ENCODE measurements around the gene TTC34. TPM values are rescaled to one million over a fixed set of nuclear protein-coding genes. Genes with fewer than 3 reads are reported as not detected.
A peak's percentile ranks its signal among the peaks of the same experiment; 100 is the strongest.

TTC34 gene
- total and polyA plus RNA-seq, 4 donors, result 0.55 to 1.3 (median 0.95) TPM; not detected in 1

DNA sequence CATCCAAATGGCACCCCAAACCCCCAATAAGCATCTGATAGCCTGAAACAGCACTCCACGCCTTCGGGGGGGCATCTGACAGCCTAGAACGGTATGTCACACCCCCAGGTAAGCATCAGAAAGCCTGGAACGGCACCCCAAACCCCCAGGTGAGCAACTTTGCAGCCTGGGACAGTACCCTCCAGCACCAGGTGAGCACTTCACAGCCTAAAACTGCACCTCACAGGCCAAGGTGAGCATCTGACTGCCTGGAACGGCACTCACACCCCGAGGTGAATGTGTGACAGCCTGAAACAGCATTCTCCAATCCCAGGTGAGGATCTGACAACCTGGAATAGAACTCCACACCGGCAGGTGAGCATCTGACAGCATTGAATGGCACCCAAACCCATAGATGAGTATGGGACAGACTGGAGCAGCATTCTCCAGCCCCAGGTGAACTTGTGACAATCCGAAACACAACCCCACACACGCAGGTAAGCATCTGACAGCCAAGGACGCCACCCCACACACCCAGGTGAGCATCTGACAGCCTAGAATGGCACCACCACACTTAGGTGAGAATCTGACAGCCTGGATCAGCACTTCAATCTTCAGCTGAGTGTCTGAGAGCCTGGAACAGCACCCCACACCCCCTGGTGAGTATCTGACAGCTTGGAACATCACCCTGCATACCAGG is 150.4 kb downstream of the TTC34 start:
- 52 to 59% methylated on average over 10 of the region's 10 CpGs for WGBS, 2 donors
- no peak for ATAC-seq (ENCODE audit: low FRiP score)
- Histone ChIP-seq H3K4me1 (ENCODE audit: control insufficient read depth in 1 of 2, insufficient read depth in 2 of 2, low read length in 2 of 2) (no peaks in the 10 kb centered on the region), H3K27ac (ENCODE audit: low read depth in 1 of 2, low read length in 2 of 2) (no peak overlapping the region), H3K27me3 (ENCODE audit: control insufficient read depth in 1 of 2, insufficient read depth in 2 of 2, low read length in 1 of 2) (no peaks in the 10 kb centered on the region), H3K36me3 (ENCODE audit: control insufficient read depth in 1 of 2, insufficient read depth in 2 of 2, low read length in 1 of 2) (no peaks in the 10 kb centered on the region), H3K4me3 (ENCODE audit: low read length in 2 of 2) (no peak overlapping the region), H3K9me3 (ENCODE audit: control insufficient read depth, low read length) (no peaks in the 10 kb centered on the region)
- intact Hi-C loops (cut with DNase I), result no loop called here
- peak; percentile 6 to 35 for DNase-seq

DNA sequence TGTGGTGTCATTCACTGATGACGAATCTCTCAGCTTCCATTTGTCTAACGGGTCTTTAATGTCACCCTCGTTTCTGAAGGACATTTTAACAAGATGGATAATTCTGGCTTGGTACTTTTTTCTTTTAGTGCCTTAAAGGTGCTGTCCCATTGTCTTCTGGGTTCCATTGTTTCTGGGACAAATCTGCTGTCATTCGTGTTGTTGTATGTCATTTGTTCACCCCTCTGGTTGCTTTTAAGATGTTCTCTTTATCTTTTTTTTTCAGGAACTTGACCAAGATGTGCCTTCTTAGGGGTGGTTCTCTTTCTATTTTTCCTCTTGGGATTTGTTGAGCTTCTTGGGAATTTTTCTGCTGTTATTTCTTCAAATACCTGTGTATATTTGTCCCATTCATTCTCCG is 154.7 kb downstream of the TTC34 start:
- H3K4me3 ChIP-seq (ENCODE audit: low read length in 2 of 2), result no peak overlapping the region
- H3K27me3 ChIP-seq (ENCODE audit: control insufficient read depth in 1 of 2, insufficient read depth in 2 of 2, low read length in 1 of 2), result no peaks in the 10 kb centered on the region
- DNase-seq (no peak), ATAC-seq (ENCODE audit: low FRiP score) (no peak)
- H3K4me1 ChIP-seq (ENCODE audit: control insufficient read depth in 1 of 2, insufficient read depth in 2 of 2, low read length in 2 of 2), result no peaks in the 10 kb centered on the region
- no peaks in the 10 kb centered on the region for H3K36me3 ChIP-seq (ENCODE audit: control insufficient read depth in 1 of 2, insufficient read depth in 2 of 2, low read length in 1 of 2)
- no peaks in the 10 kb centered on the region for H3K9me3 ChIP-seq (ENCODE audit: control insufficient read depth, low read length)
- intact Hi-C loops (cut with DNase I), result loop anchor here in 1 of 2 donors (10.0 kb wide), 2 partner anchors 102 to 462 kb away; no protein-coding TSS in a partner anchor
- H3K27ac ChIP-seq (ENCODE audit: low read depth in 1 of 2, low read length in 2 of 2), result no peak overlapping the region
- WGBS, 2 donors, result 73% methylated on average over 5 of the region's 5 CpGs

DNA sequence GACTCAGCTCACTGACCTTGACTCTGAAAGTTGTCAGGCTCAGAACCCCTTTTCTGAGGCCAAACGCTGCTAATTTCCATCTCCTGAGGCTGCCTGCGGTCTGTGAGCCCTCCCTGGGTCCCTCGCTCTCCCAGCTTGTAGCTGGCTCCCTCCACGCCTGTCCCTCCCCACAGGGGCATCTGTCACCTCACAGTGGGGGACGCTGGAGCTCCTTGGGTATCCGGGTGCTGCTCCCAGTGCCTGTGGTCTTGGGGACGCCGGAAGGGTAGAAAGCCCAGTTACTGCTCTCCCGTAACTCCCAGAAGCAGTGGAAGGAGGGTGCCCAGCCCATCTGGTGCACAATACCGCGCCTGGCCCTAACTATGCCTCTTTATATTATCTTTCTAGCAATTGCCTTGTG is 155.7 kb downstream of the TTC34 start:
- no peak overlapping the region for H3K4me3 ChIP-seq (ENCODE audit: low read length in 2 of 2)
- 77 to 84% methylated on average over 11 of the region's 11 CpGs for WGBS, 2 donors
- no peak for ATAC-seq (ENCODE audit: low FRiP score)
- no peak overlapping the region for H3K27ac ChIP-seq (ENCODE audit: low read depth in 1 of 2, low read length in 2 of 2)
- peak in 1 of 2 donors; percentile 64 for DNase-seq
- intact Hi-C loops (cut with DNase I), result loop anchor here in 1 of 2 donors (10.0 kb wide), 2 partner anchors 101 to 461 kb away; no protein-coding TSS in a partner anchor
- no peaks in the 10 kb centered on the region for H3K4me1 ChIP-seq (ENCODE audit: control insufficient read depth in 1 of 2, insufficient read depth in 2 of 2, low read length in 2 of 2)
- no peaks in the 10 kb centered on the region for H3K9me3 ChIP-seq (ENCODE audit: control insufficient read depth, low read length)
- no peaks in the 10 kb centered on the region for H3K36me3 ChIP-seq (ENCODE audit: control insufficient read depth in 1 of 2, insufficient read depth in 2 of 2, low read length in 1 of 2)
- H3K27me3 ChIP-seq (ENCODE audit: control insufficient read depth in 1 of 2, insufficient read depth in 2 of 2, low read length in 1 of 2), result no peaks in the 10 kb centered on the region

DNA sequence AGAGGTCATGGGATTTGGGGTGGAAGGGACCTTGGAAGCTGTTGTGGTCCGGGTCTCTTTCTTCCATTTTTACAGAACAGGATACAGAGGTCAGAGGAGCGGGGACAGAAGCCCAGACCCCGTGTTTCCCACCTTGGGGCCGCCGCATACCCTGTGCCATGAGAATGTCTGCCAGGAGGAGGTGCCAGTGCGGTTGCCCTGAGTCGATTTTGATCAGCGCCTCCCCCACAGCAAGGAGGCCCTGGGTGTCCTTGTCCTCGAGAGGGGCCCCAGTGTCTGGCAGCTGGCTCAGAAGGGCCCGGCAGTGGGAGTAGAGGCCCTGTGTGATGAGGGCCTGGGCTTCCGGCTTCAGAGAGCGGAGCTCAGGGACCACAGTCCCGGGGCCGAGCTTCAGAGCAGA is 156.3 kb downstream of the TTC34 start:
- intact Hi-C loops (cut with DNase I), result loop anchor here in 1 of 2 donors (10.0 kb wide), 2 partner anchors 100 to 460 kb away; no protein-coding TSS in a partner anchor
- WGBS, 2 donors, result 86 to 87% methylated on average over 14 of the region's 14 CpGs

DNA sequence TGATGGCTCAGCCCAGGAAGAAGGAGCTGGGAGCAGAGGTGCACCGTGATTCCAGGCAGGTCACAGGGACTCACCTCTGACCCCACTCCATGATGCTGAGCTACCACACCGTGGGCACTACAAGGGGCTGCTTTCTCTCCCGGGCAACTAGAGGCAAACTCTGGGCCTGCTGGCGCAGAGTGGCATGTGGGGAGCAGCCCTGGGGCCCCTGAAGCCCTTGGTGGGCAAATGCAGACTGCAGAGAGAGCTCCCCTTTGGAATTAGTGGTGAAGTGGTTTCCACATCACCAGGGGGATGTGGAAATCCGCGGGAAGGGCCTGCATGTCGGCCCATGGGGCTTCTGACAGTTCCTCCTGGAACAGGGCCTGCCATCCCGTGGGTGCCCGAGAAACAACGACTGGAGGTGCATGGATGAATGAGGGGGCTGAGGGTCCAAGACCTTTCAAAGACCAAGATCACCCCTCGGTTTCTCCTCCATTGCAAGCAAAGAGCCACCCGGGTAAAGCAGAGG is 156.8 kb downstream of the TTC34 start:
- ATAC-seq (ENCODE audit: low FRiP score) (no peak), DNase-seq (peak in 1 of 2 donors; percentile 55)
- 87 to 89% methylated on average over 12 of the region's 12 CpGs for WGBS, 2 donors
- intact Hi-C loops (cut with DNase I), result loop anchor here in 1 of 2 donors (10.0 kb wide), 2 partner anchors 100 to 460 kb away; no protein-coding TSS in a partner anchor
- Histone ChIP-seq H3K27me3 (ENCODE audit: control insufficient read depth in 1 of 2, insufficient read depth in 2 of 2, low read length in 1 of 2) (no peaks in the 10 kb centered on the region), H3K4me3 (ENCODE audit: low read length in 2 of 2) (no peak overlapping the region), H3K9me3 (ENCODE audit: control insufficient read depth, low read length) (no peaks in the 10 kb centered on the region), H3K4me1 (ENCODE audit: control insufficient read depth in 1 of 2, insufficient read depth in 2 of 2, low read length in 2 of 2) (no peaks in the 10 kb centered on the region), H3K36me3 (ENCODE audit: control insufficient read depth in 1 of 2, insufficient read depth in 2 of 2, low read length in 1 of 2) (no peaks in the 10 kb centered on the region), H3K27ac (ENCODE audit: low read depth in 1 of 2, low read length in 2 of 2) (no peak overlapping the region)

More for the DNA sequence above, 156.3 kb downstream of the TTC34 start:
- DNase-seq (peak; percentile 29 to 57), ATAC-seq (ENCODE audit: low FRiP score) (no peak)
- no peaks in the 10 kb centered on the region for H3K27me3 ChIP-seq (ENCODE audit: control insufficient read depth in 1 of 2, insufficient read depth in 2 of 2, low read length in 1 of 2)
- H3K9me3 ChIP-seq (ENCODE audit: control insufficient read depth, low read length), result no peaks in the 10 kb centered on the region
- H3K4me3 ChIP-seq (ENCODE audit: low read length in 2 of 2), result no peak overlapping the region
- no peaks in the 10 kb centered on the region for H3K4me1 ChIP-seq (ENCODE audit: control insufficient read depth in 1 of 2, insufficient read depth in 2 of 2, low read length in 2 of 2)
- no peak overlapping the region for H3K27ac ChIP-seq (ENCODE audit: low read depth in 1 of 2, low read length in 2 of 2)
- H3K36me3 ChIP-seq (ENCODE audit: control insufficient read depth in 1 of 2, insufficient read depth in 2 of 2, low read length in 1 of 2), result no peaks in the 10 kb centered on the region

DNA sequence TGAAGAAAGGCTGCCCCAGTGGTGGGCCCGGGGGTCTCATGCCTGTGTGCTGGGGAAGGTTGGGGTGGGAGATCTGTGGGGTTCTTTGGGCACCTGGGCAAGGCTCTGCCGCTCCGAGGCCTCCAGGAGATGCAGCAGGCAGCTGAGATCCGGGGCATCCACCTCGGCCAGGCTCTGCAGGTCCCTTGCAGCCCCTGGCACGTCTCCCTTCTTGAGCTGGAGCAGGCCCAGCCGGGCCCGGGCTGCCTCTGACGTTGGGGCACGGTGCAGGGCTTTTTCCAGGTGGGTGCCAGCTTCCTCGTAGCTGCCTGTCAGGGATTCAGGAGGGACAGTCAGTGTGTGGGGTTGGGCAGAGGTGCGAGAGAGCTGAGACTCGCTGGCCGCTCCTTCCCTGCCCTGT is 157.3 kb downstream of the TTC34 start:
- ATAC-seq (ENCODE audit: low FRiP score) (no peak), DNase-seq (peak in 1 of 2 donors; percentile 75)
- Histone ChIP-seq H3K36me3 (ENCODE audit: control insufficient read depth in 1 of 2, insufficient read depth in 2 of 2, low read length in 1 of 2) (no peaks in the 10 kb centered on the region), H3K9me3 (ENCODE audit: control insufficient read depth, low read length) (no peaks in the 10 kb centered on the region), H3K4me3 (ENCODE audit: low read length in 2 of 2) (no peak overlapping the region), H3K4me1 (ENCODE audit: control insufficient read depth in 1 of 2, insufficient read depth in 2 of 2, low read length in 2 of 2) (no peaks in the 10 kb centered on the region), H3K27ac (ENCODE audit: low read depth in 1 of 2, low read length in 2 of 2) (no peak overlapping the region), H3K27me3 (ENCODE audit: control insufficient read depth in 1 of 2, insufficient read depth in 2 of 2, low read length in 1 of 2) (no peaks in the 10 kb centered on the region)
- intact Hi-C loops (cut with DNase I), result loop anchor here in 1 of 2 donors (10.0 kb wide), 2 partner anchors 99 to 459 kb away; no protein-coding TSS in a partner anchor
- 63 to 72% methylated on average over 12 to 14 of the region's 14 CpGs for WGBS, 2 donors

DNA sequence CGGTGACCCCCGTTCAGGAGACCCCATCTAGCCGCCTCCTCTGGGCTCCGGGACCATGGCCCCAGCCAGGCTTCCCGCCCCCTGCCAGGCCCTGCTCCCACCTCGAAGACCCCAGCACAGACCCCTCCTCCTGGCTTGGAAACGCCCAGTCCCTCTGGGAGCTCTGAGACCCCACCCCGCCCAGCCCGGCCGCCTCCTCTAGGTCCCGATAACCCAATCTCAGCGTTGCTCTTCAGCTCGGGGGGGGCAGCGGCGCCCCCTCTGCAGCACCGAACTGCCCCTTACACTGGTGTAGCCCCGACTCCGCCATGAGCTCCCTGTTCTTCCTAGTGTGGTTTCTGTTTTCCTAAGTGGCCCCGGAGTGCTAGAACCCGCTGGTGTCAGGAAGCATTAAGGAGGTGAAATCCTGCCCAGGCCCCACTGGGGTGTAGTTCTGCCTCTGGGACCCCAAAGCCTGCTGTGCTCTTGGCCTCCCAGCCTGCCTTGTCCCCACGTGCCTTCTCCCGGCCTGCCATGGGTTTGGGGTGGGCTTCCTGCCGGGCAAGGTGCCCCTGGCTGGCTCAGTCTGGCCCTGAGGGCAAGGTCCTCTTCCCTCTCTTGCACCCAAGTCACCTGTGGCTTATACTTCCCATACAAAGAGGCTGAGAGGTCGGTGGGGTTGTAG is 157.9 kb downstream of the TTC34 start:
- no peak for ATAC-seq (ENCODE audit: low FRiP score)

DNA sequence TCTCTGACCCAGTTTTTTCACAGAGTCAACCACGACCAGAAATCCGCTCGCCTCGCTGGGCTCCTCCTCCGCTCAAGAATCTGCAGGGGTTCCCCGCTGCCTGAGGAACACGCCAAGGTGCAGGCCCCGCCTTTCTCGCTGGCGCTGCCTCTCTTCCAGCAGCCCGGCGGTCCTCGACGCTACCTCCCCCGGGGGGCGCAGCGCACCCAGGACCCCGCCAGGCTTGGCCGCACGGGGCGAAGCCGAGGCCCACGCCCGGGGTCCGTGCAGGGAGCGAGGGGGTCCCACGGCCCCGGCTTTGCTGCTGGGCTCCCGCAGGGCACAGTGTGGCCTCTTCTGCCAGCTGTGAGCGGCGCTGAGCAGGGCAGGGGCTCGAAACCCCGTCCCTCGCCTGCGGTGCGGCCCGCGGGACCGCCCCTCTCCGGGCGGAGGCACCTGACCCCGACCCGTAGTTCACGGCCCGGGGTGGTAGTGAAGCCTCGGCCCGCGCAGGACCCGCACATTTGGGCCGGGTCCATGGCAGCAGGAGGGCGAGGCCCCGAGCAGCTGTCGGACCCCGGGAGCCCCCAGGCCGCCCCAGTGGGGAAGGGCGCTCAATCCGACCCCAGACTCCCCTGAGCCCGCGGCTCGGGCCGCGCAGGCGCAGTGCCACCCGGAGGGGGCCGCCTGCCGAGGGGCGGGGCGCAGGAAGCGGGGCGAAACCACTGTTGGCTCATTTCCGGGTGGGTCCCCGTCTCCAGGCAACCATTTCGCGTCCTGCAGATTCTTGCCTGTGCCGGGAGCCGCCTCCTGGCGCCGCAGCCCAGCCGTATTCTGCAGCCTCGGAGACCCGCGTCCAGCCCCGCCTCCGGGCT is 158.7 kb downstream of the TTC34 start:
- DNase-seq (peak; percentile 95 to 97), ATAC-seq (ENCODE audit: low FRiP score) (peak; percentile 89)
- 0% methylated on average over 70 to 84 of the region's 84 CpGs for WGBS, 2 donors
- Histone ChIP-seq H3K9me3 (ENCODE audit: control insufficient read depth, low read length) (no peaks in the 10 kb centered on the region), H3K27me3 (ENCODE audit: control insufficient read depth in 1 of 2, insufficient read depth in 2 of 2, low read length in 1 of 2) (no peaks in the 10 kb centered on the region), H3K36me3 (ENCODE audit: control insufficient read depth in 1 of 2, insufficient read depth in 2 of 2, low read length in 1 of 2) (no peaks in the 10 kb centered on the region), H3K27ac (ENCODE audit: low read depth in 1 of 2, low read length in 2 of 2) (no peak overlapping the region), H3K4me3 (ENCODE audit: low read length in 2 of 2) (peak overlapping the region; percentile 27 to 62), H3K4me1 (ENCODE audit: control insufficient read depth in 1 of 2, insufficient read depth in 2 of 2, low read length in 2 of 2) (no peaks in the 10 kb centered on the region)
- intact Hi-C loops (cut with DNase I), result loop anchor here in 1 of 2 donors (1.0 to 10.0 kb wide), 4 partner anchors 56 to 458 kb away; partner anchors contain the start of gene PRXL2B

More for the DNA sequence above, 157.9 kb downstream of the TTC34 start:
- no peak overlapping the region for H3K27ac ChIP-seq (ENCODE audit: low read depth in 1 of 2, low read length in 2 of 2)
- no peaks in the 10 kb centered on the region for H3K27me3 ChIP-seq (ENCODE audit: control insufficient read depth in 1 of 2, insufficient read depth in 2 of 2, low read length in 1 of 2)
- peak overlapping the region; percentile 14 to 62 for H3K4me3 ChIP-seq (ENCODE audit: low read length in 2 of 2)
- 15 to 16% methylated on average over 22 to 24 of the region's 24 CpGs for WGBS, 2 donors
- no peak for DNase-seq
- no peaks in the 10 kb centered on the region for H3K36me3 ChIP-seq (ENCODE audit: control insufficient read depth in 1 of 2, insufficient read depth in 2 of 2, low read length in 1 of 2)
- no peaks in the 10 kb centered on the region for H3K9me3 ChIP-seq (ENCODE audit: control insufficient read depth, low read length)
- intact Hi-C loops (cut with DNase I), result loop anchor here in 1 of 2 donors (1.0 to 10.0 kb wide), 4 partner anchors 57 to 459 kb away; partner anchors contain the start of gene PRXL2B
- no peaks in the 10 kb centered on the region for H3K4me1 ChIP-seq (ENCODE audit: control insufficient read depth in 1 of 2, insufficient read depth in 2 of 2, low read length in 2 of 2)
